Stimulated activated CD8-positive, alpha-beta memory T cell treated with anti-CD3 and anti-CD28 coated beads, Interleukin-4, amount 100 ng/mL, for 1 hour (primary cell): Measurements from ENCODE around the gene FOXA1.

Experiments used
- DNase-seq, 2 donors: peaks; one replicate each; pipeline ENCODE4 v3.0.0-alpha.2; 2020; ENCODE audit warnings: low read depth in 2 of 2, low spot score in 1 of 2

Gene FOXA1

GRCh38 chr14:37594971-37595808 lies at the start of gene FOXA1, which contains the start of gene TTC6:
TSS of gene FOXA1 (minus strand) at chr14:37595249. CDS start at chr14:37594972, 277 bp downstream.
TSS of gene TTC6 (plus strand) at chr14:37595629. CDS start at chr14:37622065, 26,436 bp downstream.
- DNase-seq, result no peak

GRCh38 chr14:37643701-37644100 lies 48.7 kb upstream of the FOXA1 start:
- DNase-seq, result no peak

GRCh38 chr14:37642125-37642524 lies 47.1 kb upstream of the FOXA1 start:
- no peak for DNase-seq

GRCh38 chr14:37641117-37641516 lies 46.1 kb upstream of the FOXA1 start:
- DNase-seq, result no peak

- no peak for DNase-seq
These were observed 43.5 kb upstream of the FOXA1 start for GRCh38 chr14:37638599-37638998.

GRCh38 chr14:37637341-37637740 lies 42.3 kb upstream of the FOXA1 start:
- no peak for DNase-seq

GRCh38 chr14:37625597-37626595 lies 30.8 kb upstream of the FOXA1 start:
- DNase-seq, result no peak

- DNase-seq, result no peak
These were observed 28.9 kb upstream of the FOXA1 start for GRCh38 chr14:37623971-37624370.

- no peak for DNase-seq
These were observed 28.4 kb upstream of the FOXA1 start for GRCh38 chr14:37623426-37623951.

- no peak for DNase-seq
These were observed 27.3 kb upstream of the FOXA1 start for GRCh38 chr14:37622231-37622923.

- no peak for DNase-seq
These were observed 25.8 kb upstream of the FOXA1 start for GRCh38 chr14:37620856-37621255.

- no peak for DNase-seq
These were observed 23.5 kb upstream of the FOXA1 start for GRCh38 chr14:37618498-37619028.

GRCh38 chr14:37617864-37618365 lies 22.9 kb upstream of the FOXA1 start:
- DNase-seq, result no peak

- no peak for DNase-seq
These were observed 21.8 kb upstream of the FOXA1 start for GRCh38 chr14:37616853-37617252.

GRCh38 chr14:37615582-37616289 lies 20.7 kb upstream of the FOXA1 start:
- no peak for DNase-seq

GRCh38 chr14:37610945-37611523 lies 16.0 kb upstream of the FOXA1 start:
- no peak for DNase-seq

GRCh38 chr14:37608649-37609048 lies 13.6 kb upstream of the FOXA1 start:
- DNase-seq, result no peak

- no peak for DNase-seq
These were observed 11.6 kb upstream of the FOXA1 start for GRCh38 chr14:37606678-37607077.

GRCh38 chr14:37603688-37604251 lies 8.7 kb upstream of the FOXA1 start:
- DNase-seq, result no peak
